GM21360 (cell line): ENCODE measurements around the gene FDPS.

Experiments
- ATAC-seq: cut with Tn5 transposase; IDR thresholded peaks from one replicate; pipeline ENCODE4 v1.9.1; 2021; ENCODE audit warnings: mild to moderate bottlenecking, moderate library complexity; ENCODE audit not compliant: unreplicated experiment

FDPS gene

DNA sequence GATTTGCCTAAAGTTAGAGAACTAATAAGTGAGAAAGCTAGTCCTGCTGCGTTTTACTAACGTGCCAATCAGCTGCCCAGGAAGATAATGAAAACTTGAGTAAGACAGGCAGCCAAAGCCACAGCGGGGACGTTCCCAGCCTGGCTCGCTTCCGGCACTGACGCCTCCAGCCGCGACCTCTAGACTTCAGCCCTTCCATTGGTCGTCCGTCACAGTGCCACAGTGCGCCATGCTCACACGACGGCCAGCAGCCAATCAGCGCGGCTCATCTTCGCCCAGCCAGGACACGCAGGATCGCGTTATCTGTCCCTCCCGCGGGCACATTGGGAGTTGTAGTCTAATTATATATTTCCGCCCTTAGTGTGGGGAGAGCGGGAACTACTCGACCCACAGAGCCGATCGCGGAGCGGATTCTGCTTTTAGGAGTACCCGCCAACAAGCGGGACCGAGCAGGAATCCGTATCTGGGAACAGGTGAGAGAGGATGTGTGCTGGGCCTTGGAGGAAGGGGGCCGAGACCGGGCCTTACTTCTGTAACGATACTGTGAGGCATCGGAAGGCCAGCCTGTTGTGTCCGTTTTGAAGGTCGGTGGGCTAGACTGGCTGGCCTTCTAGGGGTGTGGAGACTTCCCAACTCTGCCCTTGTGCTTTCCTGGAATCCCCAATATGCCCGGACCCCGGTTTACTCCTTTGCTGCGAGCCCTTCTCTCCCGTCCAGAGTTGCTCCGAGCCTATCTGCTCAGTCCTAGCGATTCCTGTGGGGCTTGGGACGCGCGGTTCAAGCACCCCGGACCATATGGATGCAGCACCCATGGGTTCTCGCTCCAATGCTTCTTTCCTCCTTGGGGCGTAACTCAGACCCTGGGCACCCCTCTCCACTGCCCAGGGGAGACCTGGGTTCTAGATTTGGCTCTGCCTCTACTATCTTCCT, at the start of gene FDPS:
FDPS (plus strand) TSS at position 374 of the 930 bp plus-strand sequence. CDS start 924 bp downstream, outside the sequence.
- peak; percentile 94 for ATAC-seq

GRCh38 chr1:155260276-155260675, 48.4 kb upstream of the FDPS start:
- no peak for ATAC-seq

DNA sequence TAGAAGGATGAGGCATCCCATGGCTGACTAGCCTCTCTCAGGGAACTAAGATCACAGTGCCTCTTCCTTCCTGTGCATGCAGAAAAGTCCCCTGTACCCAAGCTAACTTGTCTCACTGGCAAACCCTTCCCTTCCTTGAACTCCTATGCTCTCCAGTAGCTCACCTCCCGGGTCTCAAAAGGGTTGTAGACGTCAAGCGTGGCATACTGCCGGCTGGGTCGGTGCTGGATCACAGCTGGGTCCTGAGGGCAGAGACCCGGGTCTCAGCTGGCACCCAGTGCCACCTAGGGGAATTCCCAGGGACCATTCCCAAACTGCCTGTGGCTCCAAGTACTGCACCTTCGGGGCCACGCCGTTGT, 47.2 kb upstream of the FDPS start:
- ATAC-seq, result peak; percentile 8

DNA sequence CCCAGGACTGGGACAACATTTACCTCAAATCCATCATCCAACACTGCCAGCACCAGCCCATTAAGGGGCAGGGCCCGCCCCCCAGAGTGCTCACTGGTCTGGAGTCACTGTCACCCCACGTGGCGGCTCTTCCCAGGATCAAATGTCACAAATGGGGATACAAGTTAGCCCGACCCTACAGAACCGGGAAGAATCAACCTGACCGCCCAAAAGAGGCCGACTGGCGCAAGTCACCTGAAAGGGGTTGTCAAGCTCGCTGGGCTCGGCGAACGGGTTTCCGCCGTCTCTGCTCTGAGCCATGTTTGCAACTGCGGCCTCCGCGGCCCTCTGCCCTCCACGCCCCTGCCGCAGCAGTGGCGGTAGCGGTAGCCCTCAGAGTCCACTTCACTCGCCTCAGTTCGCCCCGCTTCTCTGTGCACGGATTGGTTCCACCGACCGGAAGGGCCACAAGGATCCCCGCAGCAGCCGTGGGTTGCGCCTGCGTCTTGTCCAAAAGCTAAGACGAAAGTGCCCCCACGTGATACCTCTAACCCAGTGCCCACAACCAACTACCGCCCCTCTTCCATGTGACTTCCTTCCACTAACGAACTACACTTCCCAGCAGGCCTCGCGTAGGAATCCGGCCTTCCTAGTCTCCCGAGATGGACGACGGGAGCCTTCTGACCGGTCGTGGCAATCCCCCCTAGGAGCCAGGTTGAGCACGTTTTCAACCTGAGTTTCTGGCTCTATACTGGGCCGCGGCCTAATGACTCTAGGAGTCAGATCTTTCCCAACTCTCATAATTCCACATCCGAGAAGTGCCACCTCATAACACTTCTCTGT, 46.6 kb upstream of the FDPS start, which contains the start of gene SCAMP3:
SCAMP3 (minus strand) TSS at position 509 of the 822 bp plus-strand sequence; CDS start at position 300, 209 bp downstream.
- ATAC-seq, result peak; percentile 86

DNA sequence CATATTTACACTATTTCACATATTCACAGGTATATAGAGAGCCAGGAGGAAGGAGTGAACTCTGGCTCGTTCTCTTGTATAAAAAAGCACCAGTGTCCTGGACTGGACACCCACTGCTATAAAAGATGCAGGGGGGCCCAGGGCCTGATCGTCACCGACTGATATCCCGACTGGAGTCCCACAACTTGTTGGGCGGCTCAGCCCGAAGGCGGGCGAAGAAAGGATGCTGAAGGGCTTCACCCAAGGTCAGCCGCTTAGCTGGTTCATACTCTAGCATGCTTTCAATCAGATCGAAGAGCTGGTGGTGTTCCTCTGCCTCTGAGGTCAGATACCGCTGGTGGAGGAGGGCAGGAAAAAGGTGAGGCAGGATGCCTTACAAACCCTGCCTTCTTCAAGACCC, 45.6 kb upstream of the FDPS start:
- ATAC-seq, result no peak

GRCh38 chr1:155266553-155266952, 42.1 kb upstream of the FDPS start:
- ATAC-seq, result no peak

DNA sequence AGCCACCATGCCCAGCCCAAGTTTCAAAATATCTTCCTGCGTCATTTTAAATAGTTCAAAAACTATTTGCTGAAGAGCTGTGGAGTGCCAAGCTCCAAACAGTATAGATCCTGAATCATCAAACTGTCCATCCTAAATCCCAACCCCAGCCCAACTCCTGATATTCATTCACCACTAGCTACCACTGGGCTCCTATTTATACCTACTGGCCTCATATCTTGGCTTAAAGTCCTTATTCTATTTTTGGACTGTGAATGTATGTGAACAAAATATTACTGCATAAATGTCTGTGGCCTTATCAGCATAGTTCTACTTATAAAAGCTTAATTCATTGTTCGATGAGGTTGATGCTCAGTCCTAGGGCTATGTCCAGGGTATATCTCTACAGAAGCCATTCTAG, 41.3 kb upstream of the FDPS start:
- no peak for ATAC-seq

DNA sequence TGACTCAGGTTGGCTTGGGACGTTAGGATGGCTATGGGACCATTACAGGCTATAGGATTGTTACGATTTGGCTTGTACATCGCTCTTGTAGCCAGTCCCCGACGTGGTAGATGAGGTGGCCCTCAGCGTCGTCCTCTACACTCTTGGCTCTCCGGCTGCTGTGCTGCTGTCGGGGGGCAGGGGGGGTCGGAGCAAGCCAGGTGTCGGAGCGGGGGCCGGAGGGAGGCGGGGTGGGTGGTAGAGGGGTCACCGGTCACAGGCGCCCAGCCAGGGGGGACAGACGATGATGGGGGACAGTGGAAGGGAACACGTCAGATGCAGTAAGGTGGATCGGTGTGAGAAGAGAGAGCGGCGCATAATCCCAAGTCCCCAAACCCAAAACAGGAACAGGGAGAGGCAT, 40.0 kb upstream of the FDPS start:
- no peak for ATAC-seq

DNA sequence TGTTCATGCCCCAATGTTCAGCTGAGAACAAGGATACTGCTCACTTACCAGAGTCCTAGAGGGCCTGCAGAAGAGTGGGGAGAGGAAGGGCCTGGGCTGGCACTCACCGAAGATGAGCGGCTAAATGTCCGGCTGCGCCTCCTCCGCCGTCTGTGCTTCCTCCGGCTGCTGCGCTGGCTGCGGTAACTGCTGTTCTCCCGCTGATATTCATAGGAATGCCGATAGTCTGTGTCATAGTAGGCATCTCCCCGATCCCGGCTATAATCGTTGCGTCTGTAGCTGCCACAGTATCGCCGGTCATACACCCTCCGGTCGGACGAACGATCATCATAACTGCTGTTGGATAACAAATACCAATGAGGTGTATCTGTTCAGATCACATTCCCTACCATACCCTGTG, 39.3 kb upstream of the FDPS start:
- ATAC-seq, result no peak

DNA sequence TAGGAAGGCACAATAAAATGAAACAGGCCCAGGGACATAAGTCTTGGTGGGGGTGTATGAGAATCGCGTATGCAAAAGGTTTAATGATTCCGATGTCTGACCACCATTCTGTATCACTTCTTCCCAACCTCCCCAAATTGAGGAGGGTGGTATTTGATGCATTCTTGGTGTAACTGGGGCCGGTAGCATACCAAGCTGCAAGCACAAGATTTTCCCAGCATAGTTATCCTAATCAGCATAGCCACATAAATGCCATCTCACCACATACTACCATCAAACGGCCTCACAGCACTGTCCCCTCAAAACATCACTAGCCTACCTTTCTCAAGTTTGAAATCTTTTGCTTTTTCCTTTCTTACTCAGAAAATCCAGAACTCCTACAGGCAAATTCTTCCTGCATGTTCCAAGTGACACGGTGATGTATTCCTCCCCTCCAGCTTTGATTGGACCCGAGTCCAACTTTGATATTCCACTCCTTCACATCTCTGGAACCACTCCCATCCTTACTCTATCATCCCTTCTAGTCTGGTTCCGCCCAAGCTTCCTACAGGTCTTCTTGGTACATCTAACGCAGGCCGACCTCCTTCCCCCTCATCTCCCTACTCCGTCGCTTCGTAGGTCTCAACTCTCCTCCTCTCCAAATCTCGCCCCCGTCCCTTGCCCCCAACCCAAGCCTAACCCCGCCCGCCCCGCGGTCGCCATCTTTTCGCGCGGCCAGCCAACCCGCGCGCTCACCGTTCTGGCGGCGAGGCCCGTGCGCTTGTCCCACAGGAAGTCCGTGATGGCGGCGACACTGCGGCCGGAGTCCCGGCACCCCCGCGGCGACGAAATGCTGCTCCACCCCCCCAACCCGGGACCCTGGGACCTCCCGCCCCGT, 36.0 kb upstream of the FDPS start:
- ATAC-seq, result peak; percentile 16

GRCh38 chr1:155273343-155274245, 35.1 kb upstream of the FDPS start, which contains the start of gene CLK2:
TSS of gene CLK2 (minus strand) at chr1:155273504. CDS start at chr1:155270977, 2,527 bp downstream.
- peak; percentile 73 for ATAC-seq

DNA sequence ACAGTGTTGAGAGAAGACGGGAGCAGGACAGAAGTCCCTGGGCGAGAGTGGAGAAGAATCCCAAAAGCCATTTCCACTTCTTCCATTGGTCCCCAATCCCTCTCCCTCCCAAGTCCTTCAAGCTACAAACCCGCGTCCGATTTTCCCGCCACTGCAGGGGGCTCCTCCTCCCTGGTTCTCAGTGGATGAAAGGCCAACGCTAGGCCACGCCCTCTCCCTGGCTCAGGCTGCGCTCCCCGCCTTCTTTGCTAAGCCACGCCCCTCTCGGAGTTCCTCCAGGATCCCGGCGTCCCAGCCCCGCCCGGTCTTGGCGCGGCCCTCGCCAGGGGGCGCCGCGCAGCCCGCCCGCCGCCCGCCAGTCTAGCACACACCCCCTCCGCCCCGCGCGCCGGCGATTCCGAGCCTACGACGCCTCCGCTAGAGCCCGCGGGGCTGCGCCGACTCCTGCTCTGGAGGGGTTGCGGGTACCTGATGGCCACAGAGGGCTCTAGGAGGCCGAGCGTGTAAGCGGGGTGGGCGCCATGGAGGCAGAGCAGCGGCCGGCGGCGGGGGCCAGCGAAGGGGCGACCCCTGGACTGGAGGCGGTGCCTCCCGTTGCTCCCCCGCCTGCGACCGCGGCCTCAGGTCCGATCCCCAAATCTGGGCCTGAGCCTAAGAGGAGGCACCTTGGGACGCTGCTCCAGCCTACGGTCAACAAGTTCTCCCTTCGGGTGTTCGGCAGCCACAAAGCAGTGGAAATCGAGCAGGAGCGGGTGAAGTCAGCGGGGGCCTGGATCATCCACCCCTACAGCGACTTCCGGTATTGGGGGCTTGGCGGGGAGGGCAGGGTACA, 31.4 kb upstream of the FDPS start, which contains the start of gene HCN3:
HCN3 (plus strand) TSS at position 394 of the 832 bp plus-strand sequence; CDS start at position 522, 128 bp downstream.
- peak; percentile 47 for ATAC-seq

GRCh38 chr1:155277902-155278688, 30.6 kb upstream of the FDPS start:
- ATAC-seq, result no peak

DNA sequence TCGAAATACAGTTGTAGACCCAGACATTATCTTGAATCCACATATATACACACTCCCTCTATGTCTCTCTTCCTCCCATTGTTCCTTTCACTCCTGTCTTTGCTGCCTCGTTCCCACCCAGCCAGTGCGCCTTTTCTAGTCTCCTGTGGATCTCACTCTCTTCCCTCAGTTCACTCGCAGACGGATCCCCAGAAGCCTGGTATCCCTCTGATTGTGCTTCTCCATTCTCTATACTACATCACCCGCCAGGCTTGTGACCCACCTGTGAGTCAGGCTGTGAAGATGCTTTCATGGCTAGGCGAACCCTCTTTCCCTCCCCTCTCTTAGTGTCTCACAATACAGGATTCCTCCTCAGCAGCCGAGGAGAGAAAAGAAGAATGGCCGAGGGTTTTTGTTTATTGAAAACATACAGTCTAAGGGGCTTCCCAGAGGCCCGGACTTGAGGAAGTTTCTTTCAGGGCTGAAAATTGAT, 29.9 kb upstream of the FDPS start:
- no peak for ATAC-seq

GRCh38 chr1:155279268-155279667, 29.4 kb upstream of the FDPS start:
- no peak for ATAC-seq

- no peak for ATAC-seq
Observed at GRCh38 chr1:155282488-155283091, 26.1 kb upstream of the FDPS start.

GRCh38 chr1:155284476-155284875, 24.2 kb upstream of the FDPS start:
- ATAC-seq, result no peak
